HepG2 (cell line): ENCODE results near the gene FITM1. TPM values are rescaled to one million over a fixed set of nuclear protein-coding genes. Genes with fewer than 3 reads are reported as not detected.

Experiments used
- BORCS8-MEF2B ChIP-seq: sonication (generic); formaldehyde crosslinking; IDR thresholded peaks from 2 replicates; pipeline ENCODE4 v1.8.0; 2022; ENCODE audit warnings: mild to moderate bottlenecking, missing genetic modification reagents
- DMTF1 ChIP-seq: sonication (generic); formaldehyde crosslinking; IDR thresholded peaks from 2 replicates; pipeline ENCODE4 v1.4.0; 2020; ENCODE audit warnings: mild to moderate bottlenecking, missing genetic modification reagents
- IRF1 ChIP-seq: sonication (generic); formaldehyde crosslinking; IDR thresholded peaks from 2 replicates; pipeline ENCODE4 v1.4.0; 2020; ENCODE audit warnings: low read depth, mild to moderate bottlenecking, missing genetic modification reagents
- NR1H2 ChIP-seq: sonication (generic); formaldehyde crosslinking; IDR thresholded peaks from 2 replicates; pipeline ENCODE4 v1.8.1; 2022; ENCODE audit warnings: low read depth, missing genetic modification reagents, borderline replicate concordance
- PCBP2 ChIP-seq: fragments of 200-400 bp; formaldehyde crosslinking; optimal IDR thresholded peaks from 2 replicates; pipeline ENCODE3; 2018; ENCODE audit warnings: low read length, low read depth; ENCODE audit not compliant: poor library complexity, severe bottlenecking
- REL ChIP-seq: sonication (generic); formaldehyde crosslinking; conservative IDR thresholded peaks from 2 replicates; pipeline ENCODE4 v1.8.0; 2022; ENCODE audit warnings: mild to moderate bottlenecking, missing genetic modification reagents, moderate library complexity
- REXO4 ChIP-seq: sonication (generic); formaldehyde crosslinking; IDR thresholded peaks from 2 replicates; pipeline ENCODE4 v1.8.0; 2022; ENCODE audit warnings: missing genetic modification reagents, mild to moderate bottlenecking, borderline replicate concordance
- RORA ChIP-seq: sonication (generic); formaldehyde crosslinking; IDR thresholded peaks from 2 replicates; pipeline ENCODE4 v1.5.0; 2020; ENCODE audit warnings: mild to moderate bottlenecking, missing genetic modification reagents, moderate library complexity
- SMYD3 ChIP-seq: sonication (generic); formaldehyde crosslinking; IDR thresholded peaks from 2 replicates; pipeline ENCODE4 v1.8.1; 2023; ENCODE audit warnings: mild to moderate bottlenecking, missing genetic modification reagents
- SOX5 ChIP-seq: IDR thresholded peaks from 2 replicates; pipeline ENCODE4 v1.6.1; 2016; ENCODE audit warnings: borderline replicate concordance
- TEF ChIP-seq: sonication (generic); formaldehyde crosslinking; IDR thresholded peaks from 2 replicates; pipeline ENCODE4 v1.5.0; 2020; ENCODE audit warnings: missing genetic modification reagents
- TMF1 ChIP-seq: sonication (generic); formaldehyde crosslinking; IDR thresholded peaks from 2 replicates; pipeline ENCODE4 v1.8.1; 2022; ENCODE audit warnings: low read depth, missing genetic modification reagents
- ZNF138 ChIP-seq: sonication (generic); formaldehyde crosslinking; IDR thresholded peaks from 2 replicates; pipeline ENCODE4 v1.5.0; 2020; ENCODE audit warnings: mild to moderate bottlenecking, low read depth, missing genetic modification reagents
- ZNF407 ChIP-seq: sonication (generic); formaldehyde crosslinking; IDR thresholded peaks from one replicate; pipeline ENCODE4 v1.5.1; 2020; ENCODE audit warnings: mild to moderate bottlenecking, missing genetic modification reagents; ENCODE audit errors: not compliant biosample characterization
- ZNF768 ChIP-seq: sonication (generic); formaldehyde crosslinking; IDR thresholded peaks from 2 replicates; pipeline ENCODE4 v1.4.0; 2020; ENCODE audit warnings: missing genetic modification reagents
- ZNF780A ChIP-seq: sonication (generic); formaldehyde crosslinking; IDR thresholded peaks from 2 replicates; pipeline ENCODE4 v1.8.0; 2022; ENCODE audit warnings: mild to moderate bottlenecking, missing genetic modification reagents, moderate library complexity
- polyA plus RNA-seq, 8 experiments: library from polyadenylated mRNA; depleted of rRNA in 3 of 8; stranded (reverse) in 7 of 8; unstranded in 1 of 8; fragments of >200 nt; fragmentation: Illumina TruSeq in 4 of 8; extraction: Trizol in 4 of 8; gene quantifications; 2 replicates each; pipeline versions ENCODE4 v1.2.1 to v1.2.3, GENCODE V29; 2011 to 2016; ENCODE audit warnings: low read depth in 4 of 8, missing spikeins in 1 of 8, mixed read lengths in 1 of 8; ENCODE audit not compliant: insufficient read depth in 1 of 8
- total RNA-seq, 5 experiments: library from RNA; depleted of rRNA; stranded (reverse); fragments of >200 nt; fragmentation: Illumina TruSeq; extraction: Trizol; gene quantifications; 2 replicates each; pipeline ENCODE4 v1.2.3, GENCODE V29; 2016; ENCODE audit warnings: low read depth in 1 of 5

The FITM1 gene
- total and polyA plus RNA-seq, 2 of the 13 experiments (the other 11 are each of a cell fraction or from before 2014, with no cell fraction given): 2.7 to 5.8 TPM

- peak; percentile 51; the same call in 1 of the 2 replicates for TF ChIP-seq DMTF1 (CRISPR knock-in tag)
- peak; percentile 85; the same call in 1 of the 2 replicates for TF ChIP-seq ZNF768
- TF ChIP-seq PCBP2: no peak
- peak; percentile 60; the same call in 1 of the 2 replicates for TF ChIP-seq TEF (CRISPR knock-in tag)
- TF ChIP-seq ZNF780A (CRISPR knock-in tag): no peak
- peak; percentile 99 for TF ChIP-seq BORCS8-MEF2B (CRISPR knock-in tag)
- no peak for TF ChIP-seq RORA (CRISPR knock-in tag)
- TF ChIP-seq SOX5: peak; percentile 79
- no peak for TF ChIP-seq REL (CRISPR knock-in tag)
- peak; percentile 90 for TF ChIP-seq ZNF138 (CRISPR knock-in tag)
- TF ChIP-seq NR1H2 (CRISPR knock-in tag): 0 out of 2 replicates have a peak, but pooled peaks have one; percentile 10
- no peak for TF ChIP-seq REXO4
- peak; percentile 95; the same call in 1 of the 2 replicates for TF ChIP-seq IRF1 (CRISPR knock-in tag)
- peak; percentile 96; the same call in 1 of the 2 replicates for TF ChIP-seq SMYD3
- TF ChIP-seq ZNF407 (CRISPR knock-in tag): peak; percentile 82
- TF ChIP-seq TMF1 (CRISPR knock-in tag): peak; percentile 98
Observed at GRCh38 chr14:24114532-24115421, 15.7 kb upstream of the FITM1 start, which contains the start of the genes DCAF11 and NRL (continued).
